ENCODE data around the gene PIK3CD.
A peak's percentile ranks its signal among the peaks of the same experiment; 100 is the strongest.

- TF ChIP-seq POLR2AphosphoS5 (IDR thresholded peaks at IDR 0.05) (peak in 2 of 3 donors; percentile 59 to 70), CTCF (IDR thresholded peaks at IDR 0.05 in 8 of 11, conservative IDR thresholded peaks at IDR 0.05 in 3 of 11) (no peak), POLR2A (IDR thresholded peaks at IDR 0.05) (no peak)
Measured at GRCh38 chr1:9689011-9689706, 37.6 kb downstream of the PIK3CD start.
